ENCODE results near the gene MED29.
A peak's percentile ranks its signal among the peaks of the same experiment; 100 is the strongest.

MED29 gene

DNA sequence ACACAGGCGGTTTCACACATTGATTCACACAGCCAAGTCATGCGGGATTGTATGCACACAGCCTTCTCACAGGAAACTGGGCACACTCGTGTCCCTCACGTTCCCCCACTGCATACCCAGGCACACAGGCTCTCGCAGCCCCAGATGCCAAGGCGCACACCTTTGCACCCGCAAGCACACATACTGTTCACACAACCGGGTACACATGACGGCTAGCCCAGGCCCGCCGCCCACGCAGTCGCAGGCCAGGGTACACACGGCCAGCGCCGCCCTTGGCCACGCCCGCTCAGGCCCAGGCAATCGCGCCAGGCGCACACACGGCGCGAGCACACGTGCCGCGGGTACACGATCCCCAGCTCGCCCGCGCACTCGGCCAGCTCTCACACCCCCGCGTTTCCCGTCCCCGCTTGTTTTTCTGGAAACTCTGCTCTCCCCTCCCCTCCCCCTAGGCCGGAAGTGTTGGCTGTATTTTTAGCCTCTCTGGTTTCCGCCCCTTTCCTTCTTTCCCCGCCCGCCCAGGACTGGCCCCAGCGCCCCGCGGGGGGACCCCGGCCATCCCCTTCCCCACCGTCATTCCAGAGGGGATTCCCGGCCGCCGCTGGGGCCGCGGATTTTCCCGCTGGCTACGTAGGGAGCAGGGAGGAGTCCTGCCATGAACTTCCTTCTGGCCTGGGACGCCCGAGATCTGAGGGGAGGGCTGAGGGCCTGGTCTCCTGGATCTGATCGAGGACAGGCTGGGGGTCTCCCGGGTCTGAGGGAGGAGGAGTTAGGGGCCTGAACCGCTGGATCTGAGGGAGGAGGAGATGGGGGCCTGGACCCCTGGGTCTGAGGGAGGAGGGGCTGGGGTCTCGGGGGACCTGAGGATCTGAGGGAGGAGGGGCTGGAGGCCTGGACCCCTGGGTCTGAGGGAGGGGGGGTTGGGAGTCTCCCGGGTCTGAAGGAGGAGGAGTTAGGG, 11.4 kb downstream of the MED29 start:
- Histone ChIP-seq H4K20me1 (ENCODE audit: insufficient read depth, low read length) (peaks cover 7% of the 10 kb centered on the region; the same call in 1 of the 2 replicates), H3F3A (ENCODE audit: insufficient read depth, low read length) (peaks cover 81% of the 10 kb centered on the region), H3K9ac (ENCODE audit: low read length) (peak overlapping the region; percentile 100), H3K4me2 (ENCODE audit: low read depth, low read length) (peak overlapping the region; percentile 94), H3K36me3 (replicated peaks; ENCODE audit: insufficient read depth, low read length) (0 out of 2 replicates have a peak, but pooled peaks cover under 1% of the 10 kb centered on the region), H3K4me1 (ENCODE audit: low read length) (peaks cover 47% of the 10 kb centered on the region), H3K9me2 (replicated peaks; ENCODE audit: insufficient read depth, low read length) (no peaks in the 10 kb centered on the region), H3K27ac (ENCODE audit: low read length) (peak overlapping the region; percentile 100), H3K27me3 (replicated peaks; ENCODE audit: insufficient read depth, low read length) (no peaks in the 10 kb centered on the region), H3K79me2 (ENCODE audit: low read length) (peaks cover 17% of the 10 kb centered on the region), H3K4me3 (ENCODE audit: low read length) (peak overlapping the region; percentile 60), H2AFZ (ENCODE audit: low read length) (peak overlapping the region; percentile 49), H3K9me3 (replicated peaks; ENCODE audit: insufficient read depth, low read length) (no peaks in the 10 kb centered on the region)
- TF ChIP-seq EZH2phosphoT487 (IDR thresholded peaks at IDR 0.05; ENCODE audit: low read length) (no peak), EZH2 (optimal IDR thresholded peaks at IDR 0.05; ENCODE audit: low read depth, low read length) (no peak)
- TF ChIP-seq, protein P1, sequence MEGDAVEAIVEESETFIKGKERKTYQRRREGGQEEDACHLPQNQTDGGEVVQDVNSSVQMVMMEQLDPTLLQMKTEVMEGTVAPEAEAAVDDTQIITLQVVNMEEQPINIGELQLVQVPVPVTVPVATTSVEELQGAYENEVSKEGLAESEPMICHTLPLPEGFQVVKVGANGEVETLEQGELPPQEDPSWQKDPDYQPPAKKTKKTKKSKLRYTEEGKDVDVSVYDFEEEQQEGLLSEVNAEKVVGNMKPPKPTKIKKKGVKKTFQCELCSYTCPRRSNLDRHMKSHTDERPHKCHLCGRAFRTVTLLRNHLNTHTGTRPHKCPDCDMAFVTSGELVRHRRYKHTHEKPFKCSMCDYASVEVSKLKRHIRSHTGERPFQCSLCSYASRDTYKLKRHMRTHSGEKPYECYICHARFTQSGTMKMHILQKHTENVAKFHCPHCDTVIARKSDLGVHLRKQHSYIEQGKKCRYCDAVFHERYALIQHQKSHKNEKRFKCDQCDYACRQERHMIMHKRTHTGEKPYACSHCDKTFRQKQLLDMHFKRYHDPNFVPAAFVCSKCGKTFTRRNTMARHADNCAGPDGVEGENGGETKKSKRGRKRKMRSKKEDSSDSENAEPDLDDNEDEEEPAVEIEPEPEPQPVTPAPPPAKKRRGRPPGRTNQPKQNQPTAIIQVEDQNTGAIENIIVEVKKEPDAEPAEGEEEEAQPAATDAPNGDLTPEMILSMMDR (IDR thresholded peaks at IDR 0.05; ENCODE audit: low read length) = no peak
- DNase-seq = peak; percentile 91

DNA sequence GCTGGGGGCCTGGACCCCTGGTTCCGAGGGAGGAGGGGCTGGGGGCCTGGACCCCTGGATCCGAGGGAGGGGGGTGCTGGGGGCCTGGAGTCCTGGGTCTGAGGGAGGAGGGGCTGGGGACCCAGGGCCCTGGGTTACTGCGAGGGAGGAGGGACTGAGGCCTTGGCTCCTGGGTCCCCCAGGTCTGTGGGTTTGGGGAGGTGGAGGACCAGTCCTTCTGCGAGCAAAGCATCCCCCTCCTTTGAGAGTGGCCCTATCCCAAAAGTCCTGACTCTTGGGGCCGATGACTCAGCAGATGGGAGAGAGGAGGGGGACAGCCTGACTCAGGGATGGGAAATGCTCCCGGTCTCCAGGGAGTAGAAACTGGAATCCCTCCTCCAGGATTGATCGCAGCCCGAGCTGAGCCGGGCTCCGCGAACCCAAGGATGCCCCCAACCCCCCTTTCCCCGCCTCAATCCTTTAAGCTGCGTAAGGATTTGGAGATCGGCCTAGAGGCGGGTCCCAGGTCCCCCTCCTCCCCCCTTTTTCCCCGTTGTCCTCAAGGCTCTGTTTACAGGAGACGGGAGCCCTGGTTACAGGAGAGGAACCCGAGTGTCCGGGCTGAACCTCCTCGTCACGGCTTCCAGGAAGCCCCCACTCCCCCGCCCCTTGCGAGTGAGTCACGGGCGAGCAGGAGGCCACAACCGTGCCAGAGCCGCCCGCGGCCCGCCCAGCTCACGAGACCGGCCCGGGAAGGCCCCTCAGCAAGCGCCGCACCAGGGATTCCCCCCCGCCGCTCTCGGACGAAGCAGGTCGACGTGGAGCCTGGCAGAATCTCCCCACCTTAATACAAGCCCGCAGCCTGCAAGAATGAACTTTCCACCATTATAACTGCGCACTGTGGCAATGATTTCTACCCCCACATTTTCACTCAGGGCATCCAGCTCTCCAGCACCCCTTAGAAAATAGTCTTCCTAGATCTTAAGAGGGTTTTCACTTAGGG, 12.4 kb downstream of the MED29 start:
- DNase-seq = peak; percentile 89
- Histone ChIP-seq H3K4me3 (ENCODE audit: low read length) (peak overlapping the region; percentile 60), H3K9me3 (replicated peaks; ENCODE audit: insufficient read depth, low read length) (no peaks in the 10 kb centered on the region), H3K27ac (ENCODE audit: low read length) (peak overlapping the region; percentile 100), H3K9ac (ENCODE audit: low read length) (peak overlapping the region; percentile 100), H2AFZ (ENCODE audit: low read length) (no peak overlapping the region), H3K36me3 (replicated peaks; ENCODE audit: insufficient read depth, low read length) (peaks cover 10% of the 10 kb centered on the region; the same call in 1 of the 2 replicates), H3K79me2 (ENCODE audit: low read length) (peaks cover 20% of the 10 kb centered on the region), H3K4me2 (ENCODE audit: low read depth, low read length) (peak overlapping the region; percentile 94), H3K4me1 (ENCODE audit: low read length) (peaks cover 37% of the 10 kb centered on the region), H3K9me2 (replicated peaks; ENCODE audit: insufficient read depth, low read length) (no peaks in the 10 kb centered on the region), H3F3A (ENCODE audit: insufficient read depth, low read length) (peaks cover 82% of the 10 kb centered on the region), H3K27me3 (replicated peaks; ENCODE audit: insufficient read depth, low read length) (no peaks in the 10 kb centered on the region), H4K20me1 (ENCODE audit: insufficient read depth, low read length) (peaks cover 17% of the 10 kb centered on the region; the same call in 1 of the 2 replicates)
- TF ChIP-seq, protein P1 (IDR thresholded peaks at IDR 0.05; ENCODE audit: low read length) = no peak
- TF ChIP-seq EZH2phosphoT487 (IDR thresholded peaks at IDR 0.05; ENCODE audit: low read length) (no peak), EZH2 (optimal IDR thresholded peaks at IDR 0.05; ENCODE audit: low read depth, low read length) (no peak)

DNA sequence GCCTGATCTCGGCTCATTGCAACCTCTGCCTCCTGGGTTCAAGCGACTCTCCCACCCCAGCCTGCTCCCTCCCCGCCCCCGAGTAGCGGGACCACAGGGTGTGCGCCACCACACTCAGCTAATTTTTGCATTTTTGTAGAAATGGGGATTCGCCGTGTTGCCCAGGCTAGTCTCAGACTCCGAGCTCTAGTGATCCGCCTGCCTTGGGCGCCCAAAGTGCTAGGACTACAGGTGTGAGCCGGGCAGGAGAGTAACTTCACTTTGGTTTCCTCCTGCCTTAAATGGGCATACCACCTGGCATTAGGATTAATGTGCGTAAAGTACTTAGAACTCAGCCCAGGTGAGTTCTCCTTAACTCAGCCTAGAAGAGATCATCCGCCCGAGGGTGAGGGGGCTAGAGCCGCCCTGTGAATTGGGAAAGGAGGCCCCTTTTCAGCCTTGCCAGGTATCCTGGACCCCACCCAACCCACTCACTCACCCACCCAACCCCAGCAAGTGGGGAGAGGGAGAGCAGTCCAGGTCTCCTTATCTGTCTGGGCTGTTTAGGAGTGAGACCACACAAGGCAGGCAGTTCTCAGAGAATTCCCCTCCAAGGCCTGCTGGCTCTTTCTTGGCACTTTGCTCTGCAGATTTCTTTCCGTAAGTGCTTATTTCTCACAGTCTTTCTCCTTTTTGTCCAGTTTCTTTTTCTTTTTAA, 14.2 kb downstream of the MED29 start:
- H3F3A ChIP-seq (ENCODE audit: insufficient read depth, low read length) = peaks cover 94% of the 10 kb centered on the region
- H3K9me3 ChIP-seq (replicated peaks; ENCODE audit: insufficient read depth, low read length) = no peaks in the 10 kb centered on the region
- peaks cover 12% of the 10 kb centered on the region; the same call in 1 of the 2 replicates for H3K36me3 ChIP-seq (replicated peaks; ENCODE audit: insufficient read depth, low read length)
- no peaks in the 10 kb centered on the region for H3K9me2 ChIP-seq (replicated peaks; ENCODE audit: insufficient read depth, low read length)
- no peak for TF ChIP-seq EZH2 (optimal IDR thresholded peaks at IDR 0.05; ENCODE audit: low read depth, low read length)
- no peak for TF ChIP-seq EZH2phosphoT487 (IDR thresholded peaks at IDR 0.05; ENCODE audit: low read length)
- TF ChIP-seq, protein P1 (IDR thresholded peaks at IDR 0.05; ENCODE audit: low read length) = no peak
- H3K4me3 ChIP-seq (ENCODE audit: low read length) = peak overlapping the region; percentile 98
- peak; percentile 77 for DNase-seq
- H3K9ac ChIP-seq (ENCODE audit: low read length) = peak overlapping the region; percentile 100
- H3K27me3 ChIP-seq (replicated peaks; ENCODE audit: insufficient read depth, low read length) = no peaks in the 10 kb centered on the region
- peaks cover 38% of the 10 kb centered on the region for H3K4me1 ChIP-seq (ENCODE audit: low read length)
- peak overlapping the region; percentile 100 for H3K27ac ChIP-seq (ENCODE audit: low read length)
- H2AFZ ChIP-seq (ENCODE audit: low read length) = no peak overlapping the region
- H3K4me2 ChIP-seq (ENCODE audit: low read depth, low read length) = peak overlapping the region; percentile 94
- H4K20me1 ChIP-seq (ENCODE audit: insufficient read depth, low read length) = peaks cover 20% of the 10 kb centered on the region; the same call in 1 of the 2 replicates
- peaks cover 24% of the 10 kb centered on the region for H3K79me2 ChIP-seq (ENCODE audit: low read length)
